GM12878 (cell line): ENCODE data around the gene CD276.

Experiments used
- BHLHE40 ChIP-seq, 2 experiments: fragments of 450-650 bp in 1 of 2; IDR thresholded peaks; 2 replicates each; pipeline ENCODE4 v1.6.1; 2011 to 2017; ENCODE audit warnings: low read depth in 2 of 2, borderline replicate concordance in 1 of 2, improper control_type of control experiment in 1 of 2, low read length in 1 of 2, mild to moderate bottlenecking in 1 of 2
- BRCA1 ChIP-seq: IDR thresholded peaks from 2 replicates; pipeline ENCODE4 v1.6.1; 2011; ENCODE audit warnings: low read depth, low read length, improper control_type of control experiment
- EP300 ChIP-seq, 2 experiments: fragments of 150-350 bp in 1 of 2; IDR thresholded peaks; 2 replicates each; pipeline ENCODE4 v1.6.1; 2011 to 2012; ENCODE audit warnings: low read depth in 2 of 2, low read length in 2 of 2, borderline replicate concordance in 1 of 2, improper control_type of control experiment in 1 of 2, inconsistent platforms in 1 of 2; ENCODE audit not compliant: control insufficient read depth in 1 of 2
- ESRRA ChIP-seq: IDR thresholded peaks from 2 replicates; pipeline ENCODE4 v1.6.1; 2012; ENCODE audit warnings: mild to moderate bottlenecking, low read length, improper control_type of control experiment
- EZH2 ChIP-seq: IDR thresholded peaks from 2 replicates; pipeline ENCODE4 v1.6.1; 2012; ENCODE audit warnings: low read depth, mild to moderate bottlenecking, control low read depth, inconsistent platforms, low read length, borderline replicate concordance; ENCODE audit not compliant: control insufficient read depth
- FOS ChIP-seq: IDR thresholded peaks from 3 replicates; pipeline ENCODE4 v1.6.1; 2011; ENCODE audit warnings: borderline replicate concordance; ENCODE audit not compliant: insufficient read length; ENCODE audit errors: extremely low read depth
- IRF4 ChIP-seq: IDR thresholded peaks from 2 replicates; pipeline ENCODE4 v1.6.1; 2011; ENCODE audit warnings: low read depth, low read length
- NFYB ChIP-seq: IDR thresholded peaks from 2 replicates; pipeline ENCODE4 v1.6.1; 2011; ENCODE audit warnings: low read depth, mild to moderate bottlenecking, low read length, improper control_type of control experiment, moderate library complexity; ENCODE audit not compliant: insufficient read depth
- NRF1 ChIP-seq: conservative IDR thresholded peaks from 2 replicates; pipeline ENCODE4 v1.6.1; 2011; ENCODE audit warnings: mild to moderate bottlenecking, low read depth, low read length, improper control_type of control experiment
- POLR2A ChIP-seq: IDR thresholded peaks from 2 replicates; pipeline ENCODE4 v1.6.1; 2011; ENCODE audit warnings: low read depth, mild to moderate bottlenecking, low read length
- TF ChIP-seq, protein P1 (sequence below): IDR thresholded peaks from 2 replicates; pipeline ENCODE4 v1.6.1; 2011; ENCODE audit warnings: borderline replicate concordance, low read depth, mild to moderate bottlenecking, moderate library complexity, low read length; ENCODE audit not compliant: insufficient read depth, poor library complexity, severe bottlenecking
- TF ChIP-seq, protein P2 (sequence below): fragments of 450-650 bp; IDR thresholded peaks from 2 replicates; pipeline ENCODE4 v1.6.1; 2017; ENCODE audit warnings: mild to moderate bottlenecking
- TF ChIP-seq, protein P3 (sequence below), 3 experiments: IDR thresholded peaks in 2 of 3; conservative IDR thresholded peaks in 1 of 3; 2 replicates each; pipeline ENCODE4 v1.5.1; 2011; ENCODE audit warnings: low read depth in 3 of 3, low read length in 3 of 3, mild to moderate bottlenecking in 3 of 3, control low read depth in 2 of 3, moderate library complexity in 2 of 3, inconsistent platforms in 1 of 3, mixed read lengths in 1 of 3; ENCODE audit not compliant: control insufficient read depth in 2 of 3, insufficient read depth in 1 of 3; ENCODE audit errors: extremely low read depth in 1 of 3
- TF ChIP-seq, protein P4 (sequence below): IDR thresholded peaks from 2 replicates; pipeline ENCODE4 v1.6.1; 2011; ENCODE audit warnings: low read depth, low read length, improper control_type of control experiment, borderline replicate concordance

DNA sequence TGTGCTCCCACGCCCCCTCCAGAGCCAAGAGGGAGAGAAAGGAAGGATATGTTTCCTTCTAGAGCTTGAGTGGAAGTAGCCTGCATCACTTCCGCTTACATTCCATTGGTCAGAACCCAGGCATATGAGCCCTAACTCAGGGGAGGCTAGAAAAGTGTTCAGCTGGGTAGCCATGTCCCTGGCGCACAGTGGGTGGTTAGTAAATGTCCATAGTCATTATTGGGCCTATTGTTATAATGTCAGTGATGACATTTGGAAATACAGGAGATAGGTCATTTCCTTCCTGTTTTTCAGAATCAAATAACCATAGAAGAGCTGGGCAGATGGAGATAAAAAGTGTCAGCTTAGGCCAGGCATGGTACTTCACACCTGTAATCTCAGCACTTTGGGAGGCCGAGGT is 27.3 kb downstream of the CD276 start:
- TF ChIP-seq, protein P1, sequence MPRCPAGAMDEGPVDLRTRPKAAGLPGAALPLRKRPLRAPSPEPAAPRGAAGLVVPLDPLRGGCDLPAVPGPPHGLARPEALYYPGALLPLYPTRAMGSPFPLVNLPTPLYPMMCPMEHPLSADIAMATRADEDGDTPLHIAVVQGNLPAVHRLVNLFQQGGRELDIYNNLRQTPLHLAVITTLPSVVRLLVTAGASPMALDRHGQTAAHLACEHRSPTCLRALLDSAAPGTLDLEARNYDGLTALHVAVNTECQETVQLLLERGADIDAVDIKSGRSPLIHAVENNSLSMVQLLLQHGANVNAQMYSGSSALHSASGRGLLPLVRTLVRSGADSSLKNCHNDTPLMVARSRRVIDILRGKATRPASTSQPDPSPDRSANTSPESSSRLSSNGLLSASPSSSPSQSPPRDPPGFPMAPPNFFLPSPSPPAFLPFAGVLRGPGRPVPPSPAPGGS: no peak
- TF ChIP-seq, protein P2, sequence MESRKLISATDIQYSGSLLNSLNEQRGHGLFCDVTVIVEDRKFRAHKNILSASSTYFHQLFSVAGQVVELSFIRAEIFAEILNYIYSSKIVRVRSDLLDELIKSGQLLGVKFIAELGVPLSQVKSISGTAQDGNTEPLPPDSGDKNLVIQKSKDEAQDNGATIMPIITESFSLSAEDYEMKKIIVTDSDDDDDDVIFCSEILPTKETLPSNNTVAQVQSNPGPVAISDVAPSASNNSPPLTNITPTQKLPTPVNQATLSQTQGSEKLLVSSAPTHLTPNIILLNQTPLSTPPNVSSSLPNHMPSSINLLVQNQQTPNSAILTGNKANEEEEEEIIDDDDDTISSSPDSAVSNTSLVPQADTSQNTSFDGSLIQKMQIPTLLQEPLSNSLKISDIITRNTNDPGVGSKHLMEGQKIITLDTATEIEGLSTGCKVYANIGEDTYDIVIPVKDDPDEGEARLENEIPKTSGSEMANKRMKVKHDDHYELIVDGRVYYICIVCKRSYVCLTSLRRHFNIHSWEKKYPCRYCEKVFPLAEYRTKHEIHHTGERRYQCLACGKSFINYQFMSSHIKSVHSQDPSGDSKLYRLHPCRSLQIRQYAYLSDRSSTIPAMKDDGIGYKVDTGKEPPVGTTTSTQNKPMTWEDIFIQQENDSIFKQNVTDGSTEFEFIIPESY: no peak
- TF ChIP-seq NFYB: no peak
- TF ChIP-seq, protein P3, sequence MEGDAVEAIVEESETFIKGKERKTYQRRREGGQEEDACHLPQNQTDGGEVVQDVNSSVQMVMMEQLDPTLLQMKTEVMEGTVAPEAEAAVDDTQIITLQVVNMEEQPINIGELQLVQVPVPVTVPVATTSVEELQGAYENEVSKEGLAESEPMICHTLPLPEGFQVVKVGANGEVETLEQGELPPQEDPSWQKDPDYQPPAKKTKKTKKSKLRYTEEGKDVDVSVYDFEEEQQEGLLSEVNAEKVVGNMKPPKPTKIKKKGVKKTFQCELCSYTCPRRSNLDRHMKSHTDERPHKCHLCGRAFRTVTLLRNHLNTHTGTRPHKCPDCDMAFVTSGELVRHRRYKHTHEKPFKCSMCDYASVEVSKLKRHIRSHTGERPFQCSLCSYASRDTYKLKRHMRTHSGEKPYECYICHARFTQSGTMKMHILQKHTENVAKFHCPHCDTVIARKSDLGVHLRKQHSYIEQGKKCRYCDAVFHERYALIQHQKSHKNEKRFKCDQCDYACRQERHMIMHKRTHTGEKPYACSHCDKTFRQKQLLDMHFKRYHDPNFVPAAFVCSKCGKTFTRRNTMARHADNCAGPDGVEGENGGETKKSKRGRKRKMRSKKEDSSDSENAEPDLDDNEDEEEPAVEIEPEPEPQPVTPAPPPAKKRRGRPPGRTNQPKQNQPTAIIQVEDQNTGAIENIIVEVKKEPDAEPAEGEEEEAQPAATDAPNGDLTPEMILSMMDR (IDR thresholded peaks at IDR 0.05 in 2 of 3, conservative IDR thresholded peaks at IDR 0.05 in 1 of 3; ENCODE audit: control insufficient read depth in 2 of 3, extremely low read depth in 1 of 3, insufficient read depth in 1 of 3, low read depth in 3 of 3, low read length in 3 of 3): no peak
- TF ChIP-seq EZH2: no peak
- no peak for TF ChIP-seq ESRRA
- TF ChIP-seq EP300 (IDR thresholded peaks at IDR 0.05; ENCODE audit: borderline replicate concordance in 1 of 2, control insufficient read depth in 1 of 2, low read depth in 2 of 2, low read length in 2 of 2): no peak
- TF ChIP-seq POLR2A: no peak
- TF ChIP-seq, protein P4, sequence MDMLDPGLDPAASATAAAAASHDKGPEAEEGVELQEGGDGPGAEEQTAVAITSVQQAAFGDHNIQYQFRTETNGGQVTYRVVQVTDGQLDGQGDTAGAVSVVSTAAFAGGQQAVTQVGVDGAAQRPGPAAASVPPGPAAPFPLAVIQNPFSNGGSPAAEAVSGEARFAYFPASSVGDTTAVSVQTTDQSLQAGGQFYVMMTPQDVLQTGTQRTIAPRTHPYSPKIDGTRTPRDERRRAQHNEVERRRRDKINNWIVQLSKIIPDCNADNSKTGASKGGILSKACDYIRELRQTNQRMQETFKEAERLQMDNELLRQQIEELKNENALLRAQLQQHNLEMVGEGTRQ: no peak
- no peak for TF ChIP-seq BHLHE40 (IDR thresholded peaks at IDR 0.05; ENCODE audit: borderline replicate concordance in 1 of 2, low read depth in 2 of 2, low read length in 1 of 2)
- no peak for TF ChIP-seq NRF1
- no peak for TF ChIP-seq IRF4
- no peak for TF ChIP-seq BRCA1
- no peak for TF ChIP-seq FOS
